ENCODE results near the gene MYOM3. TPM values are rescaled to one million over a fixed set of nuclear protein-coding genes. Genes with fewer than 3 reads are reported as not detected.

MYOM3 gene
- total and polyA plus RNA-seq, 2 of the 13 experiments (the other 11 are each of a cell fraction or from before 2014, with no cell fraction given) = 5.8 to 15.3 TPM

GRCh38 chr1:24155011-24155782 lies 43.3 kb upstream of the MYOM3 start (continued):
- no peak for TF ChIP-seq BCLAF1 (IDR thresholded peaks at IDR 0.05)
- peak; percentile 21; the same call in 1 of the 2 replicates for TF ChIP-seq HDAC1 (CRISPR knock-in tag; IDR thresholded peaks at IDR 0.05)
- no peak for TF ChIP-seq TEF (CRISPR knock-in tag; IDR thresholded peaks at IDR 0.05)
- peak; percentile 57; the same call in 1 of the 2 replicates for TF ChIP-seq HMG20A (CRISPR knock-in tag; IDR thresholded peaks at IDR 0.05; ENCODE audit: borderline replicate concordance)
- no peak for TF ChIP-seq CAMTA2 (CRISPR knock-in tag; IDR thresholded peaks at IDR 0.05; ENCODE audit: borderline replicate concordance)
- TF ChIP-seq FOSL2 (CRISPR knock-in tag; IDR thresholded peaks at IDR 0.05) = peak; percentile 47
- no peak for TF ChIP-seq GATA4 (IDR thresholded peaks at IDR 0.05; ENCODE audit: borderline replicate concordance, low read depth)
- no peak for TF ChIP-seq POLR2AphosphoS2 (IDR thresholded peaks at IDR 0.05; ENCODE audit: low read depth, low read length)
- TF ChIP-seq ISX (CRISPR knock-in tag; conservative IDR thresholded peaks at IDR 0.05) = no peak
- no peak for TF ChIP-seq NFYC (CRISPR knock-in tag; IDR thresholded peaks at IDR 0.05)
- TF ChIP-seq ZHX2 (IDR thresholded peaks at IDR 0.05; ENCODE audit: low read depth) = no peak
- no peak for TF ChIP-seq ZHX2 (CRISPR knock-in tag; IDR thresholded peaks at IDR 0.05; ENCODE audit: borderline replicate concordance)
- TF ChIP-seq RELA (CRISPR knock-in tag; IDR thresholded peaks at IDR 0.05) = 0 out of 2 replicates have a peak, but pooled peaks have one; percentile 71
- TF ChIP-seq SALL1 (CRISPR knock-in tag; IDR thresholded peaks at IDR 0.05) = peak; percentile 81
- TF ChIP-seq ZNF512 (CRISPR knock-in tag; IDR thresholded peaks at IDR 0.05) = no peak
- 0 out of 2 replicates have a peak, but pooled peaks have one; percentile 46 for TF ChIP-seq ZBTB7A (CRISPR knock-in tag; IDR thresholded peaks at IDR 0.05)
- TF ChIP-seq ZNF816 (CRISPR knock-in tag; IDR thresholded peaks at IDR 0.05; ENCODE audit: borderline replicate concordance) = no peak
- TF ChIP-seq RXRA (CRISPR knock-in tag; IDR thresholded peaks at IDR 0.05) = 0 out of 2 replicates have a peak, but pooled peaks have one; percentile 19

Data from HepG2 (cell line).